DOHH2 (cell line): ENCODE results near the gene ANO4.

Source experiments
- CTCF ChIP-seq: fragments of 200-600 bp; sonication (generic); IDR thresholded peaks from one replicate; pipeline ENCODE4 v1.5.1; 2014; ENCODE audit warnings: antibody characterized with exemption, mild to moderate bottlenecking, low read depth, low read length; ENCODE audit not compliant: poor library complexity, severe bottlenecking
- EZH2phosphoT487 ChIP-seq: fragments of 200-600 bp; sonication (generic); IDR thresholded peaks from 2 replicates; pipeline ENCODE4 v1.6.1; 2017; ENCODE audit warnings: borderline replicate concordance, mild to moderate bottlenecking, antibody characterized with exemption, low read length, moderate library complexity, mixed read lengths

- TF ChIP-seq CTCF (no peak), EZH2phosphoT487 (no peak)
Measured at GRCh38 chr12:101068836-101069235, 274.3 kb downstream of the ANO4 start.
